Sciatic nerve (tissue), 2 donors: ENCODE measurements around the gene RBM15B. TPM values are rescaled to one million over a fixed set of nuclear protein-coding genes. Genes with fewer than 3 reads are reported as not detected.

Source experiments
- ATAC-seq: fragments of 200-7000 bp; cut with Tn5 transposase; one replicate; pipeline ENCODE4 v1.9.1; 2020; ENCODE audit warnings: mild to moderate bottlenecking, moderate library complexity
- DNase-seq: peaks from one replicate; pipeline ENCODE4 v3.0.0-alpha.2; 2020; ENCODE audit warnings: low spot score
- intact Hi-C: fragments of 100-400 bp; cut with DNase I; formaldehyde crosslinking; loops from one replicate; pipeline ENCODE4 v1.14.2; 2022
- total RNA-seq: library from RNA; stranded (reverse); fragmentation: NEBNext Ultra II Directional; extraction: Animal tissue kit (Norgen Biotek cat#: 25700); gene quantifications from one replicate; pipeline ENCODE4 v1.2.1, GENCODE V29; 2021
- donor health status: DM: no; HTN: no; CAD: no.
- donor health status: DM: no; HTN: no; CAD: no.

The RBM15B gene
- total RNA-seq, 1 donor from 2014 or later = 21.5 TPM

- ATAC-seq (no peak), DNase-seq (no peak)
- intact Hi-C loops = loop anchor here (1.0 kb wide), 1 partner anchor 29 kb away; no protein-coding TSS in a partner anchor
These were observed 35.8 kb downstream of the RBM15B start for GRCh38 chr3:51426921-51427320.

DNA sequence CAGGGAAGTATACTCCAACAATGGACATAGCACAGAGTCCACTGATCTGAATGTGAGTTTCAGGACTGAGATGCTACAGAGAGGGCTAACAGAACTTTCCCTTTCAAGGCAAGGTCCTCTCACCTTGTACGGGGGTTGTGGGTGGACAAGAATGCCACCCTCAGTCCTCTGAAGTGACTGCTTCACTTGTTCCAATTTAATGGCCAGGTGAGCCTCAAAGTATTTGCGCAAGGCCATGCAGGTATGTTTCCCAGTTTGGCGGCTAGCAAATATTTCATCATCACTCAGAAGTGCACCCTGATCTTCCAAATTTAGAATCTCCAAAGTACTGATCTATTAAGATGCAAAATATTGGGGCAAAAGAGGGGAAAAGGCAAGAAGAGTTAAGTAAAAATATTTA is 38.1 kb downstream of the RBM15B start:
- intact Hi-C loops = no loop called here
- ATAC-seq (no peak), DNase-seq (no peak)

DNA sequence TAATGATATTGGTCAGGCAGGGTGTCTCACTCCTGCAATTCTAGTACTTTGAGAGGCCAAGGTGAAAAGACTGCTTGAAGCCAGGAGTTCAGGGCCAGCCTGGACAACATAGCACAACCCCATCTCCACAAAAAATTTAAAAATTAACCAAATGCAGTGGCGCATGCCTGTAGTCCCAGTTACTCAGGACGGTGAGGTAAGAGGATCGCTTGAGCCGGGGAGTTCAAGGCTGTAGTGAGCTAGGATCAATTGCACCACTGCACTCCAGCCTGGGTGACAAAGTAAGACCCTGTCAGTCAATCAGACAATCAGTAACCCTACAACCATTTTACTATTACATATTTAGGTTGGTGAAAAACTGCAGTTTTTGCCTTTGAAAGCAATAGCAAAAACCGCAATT is 43.0 kb downstream of the RBM15B start:
- intact Hi-C loops = no loop called here
- DNase-seq (no peak), ATAC-seq (no peak)

DNA sequence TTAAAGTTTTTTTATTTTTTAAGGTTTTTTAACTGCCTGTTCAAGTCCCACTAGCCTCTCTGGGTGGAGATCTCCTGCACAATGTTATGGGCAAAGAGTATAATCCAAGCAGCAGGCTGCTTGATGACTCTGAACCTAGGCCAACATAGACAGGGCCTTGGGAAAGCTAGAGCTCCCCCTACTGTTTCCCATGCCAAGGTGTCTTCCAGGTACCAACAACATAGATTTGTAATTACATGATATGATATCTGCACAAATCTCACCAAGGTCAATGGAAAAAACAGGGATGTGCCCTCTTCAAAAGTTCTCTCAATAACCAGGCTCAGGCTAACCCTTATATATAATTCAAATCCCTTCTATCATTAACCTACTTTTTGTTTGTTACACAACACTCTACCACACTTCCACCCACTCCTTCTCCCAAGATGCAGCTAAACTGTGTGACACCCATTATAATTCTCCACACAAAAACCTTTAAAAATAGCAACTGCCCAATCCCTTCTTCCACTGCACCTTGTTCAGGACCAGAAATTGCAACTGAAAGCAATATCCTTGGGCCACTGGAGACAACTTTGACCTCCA is 43.8 kb downstream of the RBM15B start:
- intact Hi-C loops = no loop called here
- ATAC-seq (peak; percentile 81), DNase-seq (no peak)

DNA sequence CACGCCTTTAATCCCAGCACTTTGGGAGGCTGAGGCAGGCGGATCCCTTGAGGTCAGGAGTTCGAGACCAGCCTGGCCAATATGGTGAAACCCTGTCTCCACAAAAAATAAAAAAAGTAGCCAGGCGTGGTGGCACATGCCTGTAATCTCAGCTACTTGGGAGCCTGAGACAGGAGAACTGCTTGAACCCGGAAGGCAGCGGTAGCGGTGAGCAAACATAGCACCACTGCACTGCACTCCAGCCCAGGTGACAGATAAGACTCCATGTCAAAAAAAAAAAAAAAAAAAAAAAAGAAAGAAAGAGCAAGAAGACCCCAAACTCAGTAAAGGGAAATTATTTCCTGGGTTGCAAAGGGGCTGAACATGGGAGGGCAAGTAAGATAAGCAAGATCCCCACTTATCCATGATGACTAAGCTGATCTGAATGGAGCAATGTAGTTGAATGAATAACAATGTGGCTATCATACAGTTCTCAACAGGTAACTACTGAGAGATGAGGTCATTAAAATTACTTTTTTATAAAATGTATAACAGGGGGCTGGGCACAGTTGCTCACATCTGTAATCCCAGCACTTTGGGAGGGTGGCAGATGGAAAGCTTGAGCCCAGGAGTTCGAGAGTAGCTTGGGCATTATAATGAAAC is 46.0 kb downstream of the RBM15B start:
- DNase-seq = no peak
- intact Hi-C loops = no loop called here
- ATAC-seq = no peak

DNA sequence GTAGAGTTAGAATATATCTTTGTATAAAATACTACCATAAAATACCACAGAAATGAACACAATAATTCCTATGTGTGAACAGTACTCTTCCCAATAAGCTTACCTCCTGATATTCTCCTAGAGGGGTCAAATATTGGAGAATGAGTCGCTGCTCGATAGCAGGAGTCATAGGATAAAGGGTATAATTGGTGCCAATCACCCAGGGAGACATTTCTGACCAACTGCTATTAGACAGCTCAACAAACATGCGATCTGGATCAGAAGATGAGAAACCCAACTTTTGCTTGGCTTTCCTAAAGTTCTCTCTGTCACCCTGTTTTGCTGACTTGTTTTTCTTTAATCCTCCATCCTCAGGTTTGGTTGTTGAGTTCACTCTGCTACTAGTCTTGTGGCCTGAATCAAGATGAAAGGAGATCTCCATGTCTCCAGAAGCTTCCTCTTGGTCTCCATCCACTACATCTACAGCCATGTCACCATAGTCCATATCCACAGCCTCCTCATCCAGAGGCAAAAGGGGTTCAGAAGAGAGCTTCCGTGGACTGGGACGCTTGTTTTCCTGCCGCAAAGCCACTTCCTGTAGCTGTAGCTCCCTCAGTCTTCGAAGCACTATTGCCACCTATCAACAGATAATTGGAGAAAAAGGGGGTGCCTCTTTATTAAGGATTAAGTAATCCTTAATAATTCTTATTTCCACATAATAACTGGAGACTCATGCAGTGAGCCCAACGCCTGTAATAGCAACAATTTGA is 50.4 kb downstream of the RBM15B start:
- intact Hi-C loops = no loop called here
- DNase-seq (no peak), ATAC-seq (no peak)

GRCh38 chr3:51445544-51446280 is 54.6 kb downstream of the RBM15B start:
- ATAC-seq (no peak), DNase-seq (no peak)
- intact Hi-C loops = no loop called here

Other genes starting within 250 kb of the RBM15B start
- 60.8 TPM for gene MANF, start 6.0 kb upstream of the RBM15B start, total RNA-seq
- 19.8 TPM for gene DCAF1, start 108.7 kb downstream of the RBM15B start, total RNA-seq
- 30.3 TPM for gene RAD54L2, start 147.4 kb downstream of the RBM15B start, total RNA-seq